ENCODE results near the gene GPR162. TPM values are rescaled to one million over a fixed set of nuclear protein-coding genes. Genes with fewer than 3 reads are reported as not detected.

GPR162 gene
- polyA plus RNA-seq, 3 donors, result 15.1 to 81.7 (median 16.0) TPM

DNA sequence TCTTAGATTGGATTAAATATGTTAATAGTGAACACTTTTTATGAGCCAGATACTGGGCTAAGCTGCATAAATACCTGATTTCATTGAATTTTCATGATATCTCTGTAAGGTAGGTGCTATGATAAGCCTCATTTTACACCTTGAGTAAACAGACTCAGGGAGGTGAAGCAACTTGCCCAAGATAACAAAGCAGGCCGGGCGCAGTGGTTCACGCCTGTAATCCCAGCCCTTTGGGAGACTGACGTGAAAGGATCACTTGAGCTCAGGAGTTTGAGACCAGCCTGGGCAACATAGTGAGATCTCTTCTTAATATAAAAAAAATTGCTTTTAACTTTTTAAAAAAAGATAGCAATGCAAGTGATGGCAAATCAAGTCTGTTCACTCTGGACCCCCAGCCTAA lies 20.5 kb downstream of the GPR162 start:
- H3K4me1 ChIP-seq (ENCODE audit: control insufficient read depth in 1 of 2, insufficient read depth in 2 of 2, low read length in 2 of 2), result no peaks in the 10 kb centered on the region
- H3K4me3 ChIP-seq (replicated peaks in 1 of 3; ENCODE audit: low read depth in 2 of 3, low read length in 3 of 3), result no peak overlapping the region
- 90% methylated on average over 2 of the region's 4 CpGs for WGBS (ENCODE audit: insufficient coverage)
- H3K36me3 ChIP-seq (replicated peaks in 1 of 2; ENCODE audit: control insufficient read depth in 1 of 2, insufficient read depth in 2 of 2, low read length in 2 of 2), result peaks cover 0 to 5% of the 10 kb centered on the region in 2 donors
- no peaks in the 10 kb centered on the region for H4K20me1 ChIP-seq (ENCODE audit: insufficient read depth, low read length)
- Mint-ChIP-seq H3K27ac (no peak overlapping the region), H3K36me3 (peaks cover 9 to 20% of the 10 kb centered on the region in 2 donors), H3K9me3 (no peaks in the 10 kb centered on the region), H3K27me3 (ENCODE audit: low read depth in 3 of 3) (peaks cover 1 to 4% (median 3%) of the 10 kb centered on the region in 3 donors), H3K4me1 (peaks cover 11% of the 10 kb centered on the region), H3K4me3 (no peak overlapping the region)
- no peak overlapping the region for H3K9ac ChIP-seq (ENCODE audit: insufficient read depth, low read length, poor library complexity, severe bottlenecking)
- H2AFZ ChIP-seq (ENCODE audit: insufficient read depth, low read depth, low read length, poor library complexity, severe bottlenecking), result no peak overlapping the region
- intact Hi-C loops (cut with micrococcal nuclease), result no loop called here
- H3K9me3 ChIP-seq (replicated peaks in 1 of 2; ENCODE audit: control insufficient read depth in 1 of 2, insufficient read depth in 1 of 2, low read length in 2 of 2), result no peaks in the 10 kb centered on the region
- no peak overlapping the region for H3K27ac ChIP-seq (ENCODE audit: low read depth in 1 of 2, low read length in 2 of 2)
- H3K27me3 ChIP-seq (ENCODE audit: control insufficient read depth in 2 of 2, insufficient read depth in 2 of 2, low read length in 2 of 2), result no peaks in the 10 kb centered on the region
- no peak overlapping the region for H3K4me2 ChIP-seq (replicated peaks; ENCODE audit: extremely low read depth, low read length, poor library complexity, severe bottlenecking)
- TF ChIP-seq, protein P1, sequence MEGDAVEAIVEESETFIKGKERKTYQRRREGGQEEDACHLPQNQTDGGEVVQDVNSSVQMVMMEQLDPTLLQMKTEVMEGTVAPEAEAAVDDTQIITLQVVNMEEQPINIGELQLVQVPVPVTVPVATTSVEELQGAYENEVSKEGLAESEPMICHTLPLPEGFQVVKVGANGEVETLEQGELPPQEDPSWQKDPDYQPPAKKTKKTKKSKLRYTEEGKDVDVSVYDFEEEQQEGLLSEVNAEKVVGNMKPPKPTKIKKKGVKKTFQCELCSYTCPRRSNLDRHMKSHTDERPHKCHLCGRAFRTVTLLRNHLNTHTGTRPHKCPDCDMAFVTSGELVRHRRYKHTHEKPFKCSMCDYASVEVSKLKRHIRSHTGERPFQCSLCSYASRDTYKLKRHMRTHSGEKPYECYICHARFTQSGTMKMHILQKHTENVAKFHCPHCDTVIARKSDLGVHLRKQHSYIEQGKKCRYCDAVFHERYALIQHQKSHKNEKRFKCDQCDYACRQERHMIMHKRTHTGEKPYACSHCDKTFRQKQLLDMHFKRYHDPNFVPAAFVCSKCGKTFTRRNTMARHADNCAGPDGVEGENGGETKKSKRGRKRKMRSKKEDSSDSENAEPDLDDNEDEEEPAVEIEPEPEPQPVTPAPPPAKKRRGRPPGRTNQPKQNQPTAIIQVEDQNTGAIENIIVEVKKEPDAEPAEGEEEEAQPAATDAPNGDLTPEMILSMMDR (IDR thresholded peaks at IDR 0.05), result no peak
- H3K79me2 ChIP-seq (ENCODE audit: insufficient read depth, low read length), result no peaks in the 10 kb centered on the region
- DNase-seq, result no peak

DNA sequence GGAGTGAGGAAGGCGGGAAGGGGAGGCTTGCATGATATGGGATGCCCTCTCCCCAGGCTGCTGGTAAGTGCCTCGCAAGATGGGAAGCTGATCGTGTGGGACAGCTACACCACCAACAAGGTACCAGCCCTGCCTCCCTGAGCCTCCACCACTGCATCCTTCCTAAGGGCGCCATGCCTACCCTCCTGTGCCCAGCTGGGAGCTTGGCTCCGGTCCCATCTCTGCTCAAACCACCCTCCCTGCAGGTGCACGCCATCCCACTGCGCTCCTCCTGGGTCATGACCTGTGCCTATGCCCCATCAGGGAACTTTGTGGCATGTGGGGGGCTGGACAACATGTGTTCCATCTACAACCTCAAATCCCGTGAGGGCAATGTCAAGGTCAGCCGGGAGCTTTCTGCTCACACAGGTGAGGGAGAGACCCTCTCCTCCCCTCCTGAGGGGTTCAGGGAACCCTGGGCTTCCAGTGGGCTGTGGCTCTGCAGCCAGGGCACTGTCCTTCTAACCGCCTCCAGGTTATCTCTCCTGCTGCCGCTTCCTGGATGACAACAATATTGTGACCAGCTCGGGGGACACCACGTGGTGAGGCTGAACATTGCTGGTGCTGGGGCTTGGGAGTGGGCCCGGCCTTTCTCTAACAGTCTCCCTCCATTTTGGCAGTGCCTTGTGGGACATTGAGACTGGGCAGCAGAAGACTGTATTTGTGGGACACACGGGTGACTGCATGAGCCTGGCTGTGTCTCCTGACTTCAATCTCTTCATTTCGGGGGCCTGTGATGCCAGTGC lies 21.7 kb downstream of the GPR162 start:
- H3K4me1 Mint-ChIP-seq, result peaks cover 12% of the 10 kb centered on the region
- peaks cover 1 to 4% (median 3%) of the 10 kb centered on the region in 3 donors for H3K27me3 Mint-ChIP-seq (ENCODE audit: low read depth in 3 of 3)
- Histone ChIP-seq H3K4me2 (replicated peaks; ENCODE audit: extremely low read depth, low read length, poor library complexity, severe bottlenecking) (no peak overlapping the region), H3K9ac (ENCODE audit: insufficient read depth, low read length, poor library complexity, severe bottlenecking) (no peak overlapping the region), H3K27me3 (ENCODE audit: control insufficient read depth in 2 of 2, insufficient read depth in 2 of 2, low read length in 2 of 2) (no peaks in the 10 kb centered on the region), H3K79me2 (ENCODE audit: insufficient read depth, low read length) (no peaks in the 10 kb centered on the region), H3K4me1 (ENCODE audit: control insufficient read depth in 1 of 2, insufficient read depth in 2 of 2, low read length in 2 of 2) (no peaks in the 10 kb centered on the region), H3K9me3 (replicated peaks in 1 of 2; ENCODE audit: control insufficient read depth in 1 of 2, insufficient read depth in 1 of 2, low read length in 2 of 2) (no peaks in the 10 kb centered on the region), H3K27ac (ENCODE audit: low read depth in 1 of 2, low read length in 2 of 2) (no peak overlapping the region), H3K36me3 (replicated peaks in 1 of 2; ENCODE audit: control insufficient read depth in 1 of 2, insufficient read depth in 2 of 2, low read length in 2 of 2) (peaks cover 3 to 17% of the 10 kb centered on the region in 2 donors), H4K20me1 (ENCODE audit: insufficient read depth, low read length) (no peaks in the 10 kb centered on the region), H2AFZ (ENCODE audit: insufficient read depth, low read depth, low read length, poor library complexity, severe bottlenecking) (no peak overlapping the region), H3K4me3 (replicated peaks in 1 of 3; ENCODE audit: low read depth in 2 of 3, low read length in 3 of 3) (no peak overlapping the region)
- peaks cover 15 to 28% of the 10 kb centered on the region in 2 donors for H3K36me3 Mint-ChIP-seq
- no peak for DNase-seq
- intact Hi-C loops (cut with micrococcal nuclease), result no loop called here
- TF ChIP-seq, protein P1 (IDR thresholded peaks at IDR 0.05), result no peak
- H3K27ac Mint-ChIP-seq, result no peak overlapping the region
- no peak overlapping the region for H3K4me3 Mint-ChIP-seq
- H3K9me3 Mint-ChIP-seq, result no peaks in the 10 kb centered on the region
- WGBS (ENCODE audit: insufficient coverage), result 88% methylated on average over 11 of the region's 16 CpGs

Data from CD14-positive monocyte (primary cell).